H1 (cell line): ENCODE measurements around the gene SLC1A7.

Source experiments
- CREB1 ChIP-seq: IDR thresholded peaks from 2 replicates; pipeline ENCODE4 v1.6.1; 2012; ENCODE audit warnings: inconsistent platforms
- CTCF ChIP-seq, 3 experiments: IDR thresholded peaks; 1 replicate in 2 of 3; 2 replicates in 1 of 3; pipeline versions ENCODE4 v1.5.1 to v1.6.1; 2011; ENCODE audit warnings: low read length in 3 of 3, mild to moderate bottlenecking in 3 of 3, inconsistent platforms in 2 of 3, low read depth in 1 of 3, moderate library complexity in 1 of 3; ENCODE audit not compliant: insufficient read depth in 1 of 3; ENCODE audit errors: control extremely low read depth in 1 of 3
- EZH2 ChIP-seq: fragments of 200-600 bp; sonication (generic); IDR thresholded peaks from 2 replicates; pipeline ENCODE4 v1.7.1; 2012; ENCODE audit warnings: low read depth, mild to moderate bottlenecking, moderate library complexity, low read length, inconsistent platforms; ENCODE audit not compliant: severe bottlenecking
- MAX ChIP-seq: IDR thresholded peaks from 2 replicates; pipeline ENCODE4 v1.6.1; 2012; ENCODE audit warnings: inconsistent platforms
- TCF12 ChIP-seq: IDR thresholded peaks from 2 replicates; pipeline ENCODE4 v1.6.1; 2011; ENCODE audit warnings: low read depth, mild to moderate bottlenecking, low read length
- TEAD4 ChIP-seq: IDR thresholded peaks from 2 replicates; pipeline ENCODE4 v1.6.1; 2012; ENCODE audit warnings: low read depth, low read length, inconsistent platforms, mixed read lengths

GRCh38 chr1:53071167-53071865, 71.1 kb downstream of the SLC1A7 start:
- TF ChIP-seq CTCF (IDR thresholded peaks at IDR 0.05; ENCODE audit: control extremely low read depth in 1 of 3, insufficient read depth in 1 of 3, low read depth in 1 of 3, low read length in 3 of 3) (no peak), CREB1 (no peak), TCF12 (no peak), EZH2 (no peak), MAX (no peak), TEAD4 (no peak)
